ENCODE measurements around the gene DAP.

DNA sequence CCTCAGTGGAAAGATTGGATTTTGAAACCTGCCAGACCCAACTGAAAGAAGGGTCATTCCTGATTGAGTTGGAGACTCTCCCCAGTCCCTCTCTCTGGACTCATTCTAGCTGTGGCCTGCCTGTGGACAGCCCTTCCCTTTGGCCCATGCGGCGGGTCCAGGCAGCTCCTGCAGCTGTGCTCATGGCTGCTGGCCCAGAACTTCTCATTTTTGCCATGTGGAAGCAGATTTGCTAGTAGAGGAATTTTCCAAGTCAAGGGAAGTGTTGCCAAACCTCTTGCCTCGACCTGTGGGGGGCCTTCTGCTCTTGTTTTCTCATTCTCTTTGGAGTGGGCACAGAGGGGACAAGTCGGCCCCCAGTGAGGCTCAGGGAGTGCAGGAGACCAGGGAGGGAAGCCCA lies 108.0 kb downstream of the DAP start:
- TF ChIP-seq, protein P1, sequence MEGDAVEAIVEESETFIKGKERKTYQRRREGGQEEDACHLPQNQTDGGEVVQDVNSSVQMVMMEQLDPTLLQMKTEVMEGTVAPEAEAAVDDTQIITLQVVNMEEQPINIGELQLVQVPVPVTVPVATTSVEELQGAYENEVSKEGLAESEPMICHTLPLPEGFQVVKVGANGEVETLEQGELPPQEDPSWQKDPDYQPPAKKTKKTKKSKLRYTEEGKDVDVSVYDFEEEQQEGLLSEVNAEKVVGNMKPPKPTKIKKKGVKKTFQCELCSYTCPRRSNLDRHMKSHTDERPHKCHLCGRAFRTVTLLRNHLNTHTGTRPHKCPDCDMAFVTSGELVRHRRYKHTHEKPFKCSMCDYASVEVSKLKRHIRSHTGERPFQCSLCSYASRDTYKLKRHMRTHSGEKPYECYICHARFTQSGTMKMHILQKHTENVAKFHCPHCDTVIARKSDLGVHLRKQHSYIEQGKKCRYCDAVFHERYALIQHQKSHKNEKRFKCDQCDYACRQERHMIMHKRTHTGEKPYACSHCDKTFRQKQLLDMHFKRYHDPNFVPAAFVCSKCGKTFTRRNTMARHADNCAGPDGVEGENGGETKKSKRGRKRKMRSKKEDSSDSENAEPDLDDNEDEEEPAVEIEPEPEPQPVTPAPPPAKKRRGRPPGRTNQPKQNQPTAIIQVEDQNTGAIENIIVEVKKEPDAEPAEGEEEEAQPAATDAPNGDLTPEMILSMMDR (IDR thresholded peaks at IDR 0.05; ENCODE audit: insufficient read depth, low read length, poor library complexity, severe bottlenecking): no peak
- no peak for TF ChIP-seq EZH2phosphoT487 (conservative IDR thresholded peaks at IDR 0.05; ENCODE audit: low read length)

All from SU-DHL-6 (cell line).